ENCODE results near the gene PCNX1. TPM values are rescaled to one million over a fixed set of nuclear protein-coding genes. Genes with fewer than 3 reads are reported as not detected.
"Not testable (repeated sequence)": the region's sequence is repeated elsewhere in the genome, so short reads cannot be mapped to it uniquely, and the experiment has no call there.

PCNX1 gene
- total RNA-seq, 2 experiments from 2014 or later = 67.8 to 68.9 TPM

GRCh38 chr14:71061458-71061857 lies 154.2 kb downstream of the PCNX1 start:
- H3K36me3 Mint-ChIP-seq (ENCODE audit: low read depth) = peaks cover 81% of the 10 kb centered on the region
- H3K27me3 Mint-ChIP-seq (ENCODE audit: low read depth) = no peaks in the 10 kb centered on the region
- no peak overlapping the region for H3K4me3 Mint-ChIP-seq
- ChIA-PET CTCF (interaction anchor here (2.0 kb wide), 1 partner anchor 11 kb away, joined by 6 read pairs; no protein-coding TSS in a partner anchor), POLR2A (interaction anchor here (0.7 kb wide), 1 partner anchor 1714 kb away, joined by 3 read pairs; no protein-coding TSS in a partner anchor)
- peaks cover 3% of the 10 kb centered on the region for H3K9me3 Mint-ChIP-seq (ENCODE audit: insufficient read depth)
- ATAC-seq (no peak), DNase-seq (no peak)
- no peaks in the 10 kb centered on the region for H3K4me1 Mint-ChIP-seq (ENCODE audit: low read depth)
- H3K27ac Mint-ChIP-seq = no peak overlapping the region

GRCh38 chr14:71062581-71063303 lies 155.5 kb downstream of the PCNX1 start:
- Mint-ChIP-seq H3K4me3 (no peak overlapping the region), H3K36me3 (ENCODE audit: low read depth) (peaks cover 87% of the 10 kb centered on the region), H3K27ac (no peak overlapping the region), H3K27me3 (ENCODE audit: low read depth) (no peaks in the 10 kb centered on the region), H3K9me3 (ENCODE audit: insufficient read depth) (peaks cover 3% of the 10 kb centered on the region), H3K4me1 (ENCODE audit: low read depth) (no peaks in the 10 kb centered on the region)
- ChIA-PET POLR2A (no interaction called here), CTCF (interaction anchor here (2.0 kb wide), 1 partner anchor 12 kb away, joined by 6 read pairs; no protein-coding TSS in a partner anchor)
- no peak for DNase-seq
- no peak for ATAC-seq

GRCh38 chr14:71063351-71063750 lies 156.1 kb downstream of the PCNX1 start:
- CTCF ChIA-PET = no interaction called here
- ATAC-seq (no peak), DNase-seq (no peak)
- Mint-ChIP-seq H3K4me3 (no peak overlapping the region), H3K27me3 (ENCODE audit: low read depth) (no peaks in the 10 kb centered on the region), H3K9me3 (ENCODE audit: insufficient read depth) (peaks cover 3% of the 10 kb centered on the region), H3K4me1 (ENCODE audit: low read depth) (no peaks in the 10 kb centered on the region), H3K27ac (no peak overlapping the region), H3K36me3 (ENCODE audit: low read depth) (peaks cover 81% of the 10 kb centered on the region)
- POLR2A ChIA-PET = no interaction called here

GRCh38 chr14:71064747-71065146 lies 157.5 kb downstream of the PCNX1 start:
- H3K4me1 Mint-ChIP-seq (ENCODE audit: low read depth); H3K27me3 Mint-ChIP-seq (ENCODE audit: low read depth); ATAC-seq; H3K4me3 Mint-ChIP-seq; H3K9me3 Mint-ChIP-seq (ENCODE audit: insufficient read depth); H3K27ac Mint-ChIP-seq; DNase-seq; POLR2A ChIA-PET; CTCF ChIA-PET: not testable (repeated sequence)
- peaks cover 73% of the 10 kb centered on the region for H3K36me3 Mint-ChIP-seq (ENCODE audit: low read depth)

- Mint-ChIP-seq H3K4me3 (no peak overlapping the region), H3K36me3 (ENCODE audit: low read depth) (peaks cover 66% of the 10 kb centered on the region), H3K9me3 (ENCODE audit: insufficient read depth) (no peaks in the 10 kb centered on the region), H3K4me1 (ENCODE audit: low read depth) (peaks cover 13% of the 10 kb centered on the region), H3K27me3 (ENCODE audit: low read depth) (no peaks in the 10 kb centered on the region), H3K27ac (no peak overlapping the region)
- CTCF ChIA-PET = interaction anchor here (0.8 kb wide), 1 partner anchor 333 kb away, joined by 3 read pairs; no protein-coding TSS in a partner anchor
- DNase-seq = no peak
- POLR2A ChIA-PET = no interaction called here
- ATAC-seq = no peak
Observed at GRCh38 chr14:71070169-71070568, 162.9 kb downstream of the PCNX1 start.

GRCh38 chr14:71071042-71071441 lies 163.8 kb downstream of the PCNX1 start:
- peak overlapping the region; percentile 75 for H3K27ac Mint-ChIP-seq
- DNase-seq = no peak
- H3K36me3 Mint-ChIP-seq (ENCODE audit: low read depth) = peaks cover 61% of the 10 kb centered on the region
- no peaks in the 10 kb centered on the region for H3K27me3 Mint-ChIP-seq (ENCODE audit: low read depth)
- no peak overlapping the region for H3K4me3 Mint-ChIP-seq
- ChIA-PET CTCF (interaction anchor here (0.8 kb wide), 1 partner anchor 332 kb away, joined by 3 read pairs; no protein-coding TSS in a partner anchor), POLR2A (no interaction called here)
- H3K4me1 Mint-ChIP-seq (ENCODE audit: low read depth) = peaks cover 14% of the 10 kb centered on the region
- no peak for ATAC-seq
- no peaks in the 10 kb centered on the region for H3K9me3 Mint-ChIP-seq (ENCODE audit: insufficient read depth)

GRCh38 chr14:71076462-71077092 lies 169.3 kb downstream of the PCNX1 start:
- ChIA-PET POLR2A (no interaction called here), CTCF (interaction anchor here (0.9 kb wide), 1 partner anchor 9 kb away, joined by 3 read pairs; no protein-coding TSS in a partner anchor)
- Mint-ChIP-seq H3K9me3 (ENCODE audit: insufficient read depth) (peaks cover 8% of the 10 kb centered on the region), H3K36me3 (ENCODE audit: low read depth) (peaks cover 76% of the 10 kb centered on the region), H3K4me1 (ENCODE audit: low read depth) (peaks cover 11% of the 10 kb centered on the region), H3K4me3 (no peak overlapping the region), H3K27me3 (ENCODE audit: low read depth) (no peaks in the 10 kb centered on the region), H3K27ac (no peak overlapping the region)
- DNase-seq = no peak
- ATAC-seq = no peak

- H3K9me3 Mint-ChIP-seq (ENCODE audit: insufficient read depth) = peaks cover 8% of the 10 kb centered on the region
- H3K4me1 Mint-ChIP-seq (ENCODE audit: low read depth) = peaks cover 7% of the 10 kb centered on the region
- DNase-seq (no peak), ATAC-seq (no peak)
- POLR2A ChIA-PET = no interaction called here
- H3K27ac Mint-ChIP-seq = no peak overlapping the region
- no peak overlapping the region for H3K4me3 Mint-ChIP-seq
- CTCF ChIA-PET = interaction anchor here (2.0 kb wide), 1 partner anchor 25 kb away, joined by 6 read pairs; no protein-coding TSS in a partner anchor
- peaks cover 84% of the 10 kb centered on the region for H3K36me3 Mint-ChIP-seq (ENCODE audit: low read depth)
- H3K27me3 Mint-ChIP-seq (ENCODE audit: low read depth) = no peaks in the 10 kb centered on the region
Observed at GRCh38 chr14:71078500-71078899, 171.2 kb downstream of the PCNX1 start.

- Mint-ChIP-seq H3K36me3 (ENCODE audit: low read depth) (peaks cover 61% of the 10 kb centered on the region), H3K27me3 (ENCODE audit: low read depth) (no peaks in the 10 kb centered on the region), H3K9me3 (ENCODE audit: insufficient read depth) (no peaks in the 10 kb centered on the region), H3K4me1 (ENCODE audit: low read depth) (no peaks in the 10 kb centered on the region), H3K4me3 (no peak overlapping the region), H3K27ac (no peak overlapping the region)
- ATAC-seq = no peak
- POLR2A ChIA-PET = no interaction called here
- no peak for DNase-seq
- CTCF ChIA-PET = no interaction called here
Observed at GRCh38 chr14:71086567-71086966, 179.3 kb downstream of the PCNX1 start.

GRCh38 chr14:71089971-71090370 lies 182.7 kb downstream of the PCNX1 start:
- CTCF ChIA-PET = no interaction called here
- Mint-ChIP-seq H3K4me3 (no peak overlapping the region), H3K36me3 (ENCODE audit: low read depth) (peaks cover 69% of the 10 kb centered on the region), H3K4me1 (ENCODE audit: low read depth) (no peaks in the 10 kb centered on the region), H3K27me3 (ENCODE audit: low read depth) (no peaks in the 10 kb centered on the region), H3K27ac (no peak overlapping the region), H3K9me3 (ENCODE audit: insufficient read depth) (no peaks in the 10 kb centered on the region)
- POLR2A ChIA-PET = no interaction called here
- DNase-seq (no peak), ATAC-seq (no peak)

GRCh38 chr14:71094722-71095121 lies 187.5 kb downstream of the PCNX1 start:
- ATAC-seq (no peak), DNase-seq (no peak)
- H3K27me3 Mint-ChIP-seq (ENCODE audit: low read depth) = no peaks in the 10 kb centered on the region
- no peak overlapping the region for H3K27ac Mint-ChIP-seq
- H3K9me3 Mint-ChIP-seq (ENCODE audit: insufficient read depth) = peaks cover 13% of the 10 kb centered on the region
- H3K4me3 Mint-ChIP-seq = no peak overlapping the region
- POLR2A ChIA-PET = no interaction called here
- H3K4me1 Mint-ChIP-seq (ENCODE audit: low read depth) = no peaks in the 10 kb centered on the region
- CTCF ChIA-PET = no interaction called here
- H3K36me3 Mint-ChIP-seq (ENCODE audit: low read depth) = peaks cover 69% of the 10 kb centered on the region

GRCh38 chr14:71096947-71097346 lies 189.7 kb downstream of the PCNX1 start:
- Mint-ChIP-seq H3K4me1 (ENCODE audit: low read depth) (no peaks in the 10 kb centered on the region), H3K36me3 (ENCODE audit: low read depth) (peaks cover 54% of the 10 kb centered on the region), H3K9me3 (ENCODE audit: insufficient read depth) (peaks cover 13% of the 10 kb centered on the region), H3K4me3 (no peak overlapping the region), H3K27me3 (ENCODE audit: low read depth) (no peaks in the 10 kb centered on the region), H3K27ac (no peak overlapping the region)
- DNase-seq = no peak
- no peak for ATAC-seq
- CTCF ChIA-PET = interaction anchor here (1.5 kb wide), 1 partner anchor 8 kb away, joined by 3 read pairs; no protein-coding TSS in a partner anchor
- POLR2A ChIA-PET = no interaction called here

All from activated CD8-positive, alpha-beta T cell treated with anti-CD3 and anti-CD28 coated beads, Interleukin-2, amount 10 ng/mL, durations not matched to agents 7 days and 5 days (primary cell).